NCI-H146 (cell line): ENCODE data around the gene GPC1.

ENCODE experiments used
- DNase-seq: peaks from one replicate; lab custom pipeline; 2025; lab: John Stamatoyannopoulos, UW

Gene GPC1

GRCh38 chr2:240397924-240398645 is 37.4 kb upstream of the GPC1 start:
- no peak for DNase-seq

- no peak for DNase-seq
Measured at GRCh38 chr2:240398661-240399267, 36.7 kb upstream of the GPC1 start.

- DNase-seq, result no peak
Measured at GRCh38 chr2:240399419-240400324, 35.8 kb upstream of the GPC1 start.

- DNase-seq, result no peak
Measured at GRCh38 chr2:240400371-240401161, 34.9 kb upstream of the GPC1 start.

GRCh38 chr2:240401308-240401707 is 34.2 kb upstream of the GPC1 start:
- no peak for DNase-seq

- DNase-seq, result no peak
Measured at GRCh38 chr2:240401781-240402551, 33.5 kb upstream of the GPC1 start.

- no peak for DNase-seq
Measured at GRCh38 chr2:240402566-240403272, 32.7 kb upstream of the GPC1 start.

- no peak for DNase-seq
Measured at GRCh38 chr2:240403396-240404104, 31.9 kb upstream of the GPC1 start.

- DNase-seq, result no peak
Measured at GRCh38 chr2:240404174-240404852, 31.1 kb upstream of the GPC1 start.

- DNase-seq, result no peak
Measured at GRCh38 chr2:240405133-240405532, 30.3 kb upstream of the GPC1 start.

GRCh38 chr2:240405684-240406313 is 29.7 kb upstream of the GPC1 start:
- DNase-seq, result no peak

GRCh38 chr2:240407090-240407489 is 28.4 kb upstream of the GPC1 start:
- no peak for DNase-seq

DNA sequence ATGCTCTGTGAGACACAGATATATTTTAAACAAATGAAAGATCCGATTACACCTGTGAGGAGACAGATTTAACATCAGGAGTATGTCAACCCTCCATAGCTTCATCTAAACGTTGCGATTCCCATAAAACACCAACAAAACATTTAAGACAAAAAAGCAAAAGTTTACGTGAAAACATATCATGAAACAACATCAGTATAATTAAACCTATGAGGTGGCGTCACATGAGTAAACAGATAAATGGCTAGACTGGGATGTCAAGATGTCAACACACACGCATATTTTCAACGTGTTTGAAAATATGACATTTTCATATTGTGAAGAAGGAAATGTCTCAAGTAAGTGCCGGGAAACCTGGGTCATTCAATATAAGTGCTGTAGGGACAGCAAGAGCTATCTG is 25.5 kb upstream of the GPC1 start:
- no peak for DNase-seq

GRCh38 chr2:240410808-240411207 is 24.7 kb upstream of the GPC1 start:
- DNase-seq, result no peak

DNA sequence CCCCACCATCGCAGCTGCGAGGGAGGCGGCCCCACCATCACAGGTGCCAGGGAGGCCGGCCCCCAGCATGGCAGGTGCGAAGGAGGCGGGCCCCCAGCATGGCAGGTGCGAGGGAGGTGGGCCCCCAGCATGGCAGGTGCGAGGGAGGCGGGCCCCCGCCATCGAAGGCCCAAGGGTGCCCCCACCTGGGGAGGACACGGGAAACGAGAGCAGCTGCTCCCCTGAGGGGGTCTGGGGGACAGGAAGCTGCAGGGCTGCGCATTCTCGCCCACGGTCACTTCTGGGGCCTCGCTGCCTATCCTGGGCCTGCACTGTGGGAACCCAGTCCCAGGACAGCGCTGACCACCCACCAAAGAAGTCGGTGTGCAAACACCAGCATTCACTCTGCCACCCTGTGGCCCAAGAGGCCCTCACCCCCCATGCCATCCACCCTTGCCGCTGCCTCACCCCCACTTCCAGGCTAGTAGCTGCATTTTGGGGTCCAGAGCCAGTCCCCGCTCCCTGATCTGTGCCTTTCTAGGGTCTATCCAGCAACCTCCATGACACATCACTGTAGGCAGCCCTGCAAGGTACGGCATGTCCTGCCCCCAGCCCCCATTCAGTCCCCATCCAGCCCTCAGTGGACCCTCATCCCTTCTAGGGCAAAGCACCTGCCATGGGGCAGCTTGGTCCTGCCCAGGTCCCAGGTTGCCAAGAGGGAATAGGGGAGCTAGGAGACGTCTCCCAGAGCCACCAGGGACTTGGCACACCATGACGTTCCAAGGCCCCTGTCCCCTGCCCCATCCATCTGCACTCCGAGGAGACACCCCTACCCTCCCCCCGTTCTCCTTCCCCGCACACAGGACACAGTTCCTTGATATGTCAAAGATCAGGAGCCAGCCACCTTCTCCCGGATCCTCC is 24.0 kb upstream of the GPC1 start:
- DNase-seq, result no peak

GRCh38 chr2:240412211-240412861 is 23.1 kb upstream of the GPC1 start:
- DNase-seq, result no peak
